ENCODE measurements around the gene DUSP11.
"Not testable (repeated sequence)": the region's sequence is repeated elsewhere in the genome, so short reads cannot be mapped to it uniquely, and the experiment has no call there.

Gene DUSP11

DNA sequence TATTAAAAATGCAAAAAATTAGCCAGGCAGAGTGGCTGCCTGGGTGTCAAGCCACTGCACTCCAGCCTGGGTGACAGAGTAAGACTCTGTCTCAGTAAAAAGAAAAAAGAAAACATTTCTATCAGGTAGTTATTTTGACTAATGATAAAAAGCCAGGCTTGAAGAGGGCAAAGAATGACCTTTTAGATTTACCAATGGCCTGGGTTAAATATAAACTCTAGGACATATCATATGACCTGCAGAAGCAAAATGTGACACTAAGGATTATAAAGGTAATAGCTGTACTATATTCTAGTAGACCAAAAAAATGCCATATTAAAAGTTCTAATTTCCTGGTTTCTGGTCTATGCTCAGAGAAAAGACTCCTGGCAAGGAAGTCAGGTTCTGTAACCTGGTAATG, 32.7 kb upstream of the DUSP11 start:
- no peak overlapping the region for H3K4me3 ChIP-seq (ENCODE audit: low read depth, low read length)
- TF ChIP-seq, protein P1, sequence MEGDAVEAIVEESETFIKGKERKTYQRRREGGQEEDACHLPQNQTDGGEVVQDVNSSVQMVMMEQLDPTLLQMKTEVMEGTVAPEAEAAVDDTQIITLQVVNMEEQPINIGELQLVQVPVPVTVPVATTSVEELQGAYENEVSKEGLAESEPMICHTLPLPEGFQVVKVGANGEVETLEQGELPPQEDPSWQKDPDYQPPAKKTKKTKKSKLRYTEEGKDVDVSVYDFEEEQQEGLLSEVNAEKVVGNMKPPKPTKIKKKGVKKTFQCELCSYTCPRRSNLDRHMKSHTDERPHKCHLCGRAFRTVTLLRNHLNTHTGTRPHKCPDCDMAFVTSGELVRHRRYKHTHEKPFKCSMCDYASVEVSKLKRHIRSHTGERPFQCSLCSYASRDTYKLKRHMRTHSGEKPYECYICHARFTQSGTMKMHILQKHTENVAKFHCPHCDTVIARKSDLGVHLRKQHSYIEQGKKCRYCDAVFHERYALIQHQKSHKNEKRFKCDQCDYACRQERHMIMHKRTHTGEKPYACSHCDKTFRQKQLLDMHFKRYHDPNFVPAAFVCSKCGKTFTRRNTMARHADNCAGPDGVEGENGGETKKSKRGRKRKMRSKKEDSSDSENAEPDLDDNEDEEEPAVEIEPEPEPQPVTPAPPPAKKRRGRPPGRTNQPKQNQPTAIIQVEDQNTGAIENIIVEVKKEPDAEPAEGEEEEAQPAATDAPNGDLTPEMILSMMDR (IDR thresholded peaks at IDR 0.05; ENCODE audit: low read depth, low read length) = no peak

- H3K4me3 ChIP-seq (ENCODE audit: low read depth, low read length) = no peak overlapping the region
- TF ChIP-seq, protein P1 (IDR thresholded peaks at IDR 0.05; ENCODE audit: low read depth, low read length) = no peak
Observed at GRCh38 chr2:73811878-73812277, 32.0 kb upstream of the DUSP11 start.

GRCh38 chr2:73783883-73784282, 4.0 kb upstream of the DUSP11 start, which contains the start of gene C2orf78:
Gene C2orf78, plus strand, starts transcription at chr2:73784183. Its CDS starts 127 bp downstream, at chr2:73784310.
- not testable (repeated sequence) for H3K4me3 ChIP-seq (ENCODE audit: low read depth, low read length)

DNA sequence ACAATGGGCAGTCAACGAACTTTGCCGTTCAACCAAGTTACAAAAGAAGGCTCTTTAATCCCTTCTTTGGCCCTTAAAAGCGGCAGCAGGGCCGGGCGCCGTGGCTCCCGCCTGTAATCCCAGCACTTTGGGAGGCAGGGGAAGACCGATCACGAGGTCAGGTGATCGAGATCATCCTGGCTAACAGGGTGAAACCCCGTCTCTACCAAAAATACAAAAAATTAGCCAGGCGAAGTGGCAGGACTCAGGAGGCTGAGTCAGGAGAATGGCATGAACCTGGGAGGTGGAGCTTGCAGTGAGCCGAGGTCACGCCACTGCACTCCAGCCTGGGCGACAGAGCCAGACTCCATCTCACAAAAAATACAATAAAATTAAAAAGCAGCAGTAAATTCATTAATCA, 3.5 kb upstream of the DUSP11 start:
- not testable (repeated sequence) for H3K4me3 ChIP-seq (ENCODE audit: low read depth, low read length)

DNA sequence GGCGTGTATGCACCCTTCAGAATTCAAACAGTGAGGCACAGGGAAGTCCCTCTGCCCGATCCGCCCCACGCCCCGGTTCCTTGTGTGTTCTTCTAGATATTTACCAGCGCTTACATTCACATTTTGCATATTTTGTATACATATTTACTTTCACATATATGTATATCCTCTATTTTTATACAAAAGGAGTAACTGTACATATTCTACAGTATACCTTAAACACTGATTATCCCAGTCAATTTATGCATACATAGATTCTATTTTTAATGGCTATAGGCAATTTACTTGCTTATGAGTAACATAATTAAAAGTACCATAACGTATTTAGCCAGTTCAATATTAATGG, 307 bp upstream of the DUSP11 start:
- TF ChIP-seq, protein P1 (IDR thresholded peaks at IDR 0.05; ENCODE audit: low read depth, low read length) = no peak
- peak overlapping the region; percentile 100 for H3K4me3 ChIP-seq (ENCODE audit: low read depth, low read length)

- peak overlapping the region; percentile 100 for H3K4me3 ChIP-seq (ENCODE audit: low read depth, low read length)
Observed at GRCh38 chr2:73778867-73779466, 936 bp downstream of the DUSP11 start.

DNA sequence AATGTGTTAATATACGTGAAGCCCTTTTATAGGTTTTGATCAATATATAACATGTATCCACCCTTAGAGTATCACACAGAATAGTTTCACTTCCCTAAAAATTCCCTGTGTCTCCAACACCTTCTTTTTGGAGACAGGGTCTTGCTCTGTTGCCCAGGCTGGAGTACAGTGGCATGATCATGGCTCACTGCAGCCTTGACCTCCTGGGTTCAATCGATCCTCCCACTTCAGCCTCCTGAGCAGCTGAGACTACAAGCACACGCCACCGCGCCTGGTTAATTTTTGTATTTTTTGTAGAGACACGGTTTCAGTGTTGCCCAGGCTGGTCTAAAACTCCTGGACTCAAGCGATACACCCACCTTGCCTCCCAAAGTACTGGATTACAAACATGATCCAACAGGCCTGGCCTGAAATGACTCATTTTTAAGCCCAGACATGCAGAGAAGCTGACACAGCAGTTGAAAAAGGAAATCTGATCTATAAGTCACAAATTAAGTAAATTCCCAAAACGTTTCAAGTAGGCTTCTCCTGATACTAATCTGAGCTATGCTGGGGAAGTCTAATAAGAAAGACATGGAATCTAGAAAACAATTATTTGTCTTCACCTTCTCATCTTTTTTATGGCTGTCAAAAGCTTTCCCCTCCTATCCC, 2.9 kb downstream of the DUSP11 start:
- TF ChIP-seq, protein P1 (IDR thresholded peaks at IDR 0.05; ENCODE audit: low read depth, low read length) = no peak
- no peak overlapping the region for H3K4me3 ChIP-seq (ENCODE audit: low read depth, low read length)

DNA sequence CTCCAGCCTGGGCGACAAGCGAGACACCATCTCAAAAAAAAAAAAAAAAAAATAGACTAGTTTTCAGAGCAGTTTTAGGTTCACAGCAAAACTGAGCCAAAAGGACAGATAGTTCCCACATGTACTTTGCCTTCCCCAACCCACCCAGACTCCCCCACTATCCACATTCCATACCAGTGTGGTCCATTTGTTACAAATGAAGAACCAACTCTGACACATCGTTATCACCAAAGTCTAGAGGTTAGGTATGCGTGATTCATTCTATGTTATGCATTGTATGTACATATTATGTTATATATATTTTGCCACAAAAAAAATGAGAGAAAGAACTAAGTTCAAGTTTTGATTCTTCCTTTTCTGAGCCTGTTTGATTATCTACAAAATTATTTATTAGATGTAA, 3.5 kb downstream of the DUSP11 start:
- H3K4me3 ChIP-seq (ENCODE audit: low read depth, low read length) = no peak overlapping the region
- TF ChIP-seq, protein P1 (IDR thresholded peaks at IDR 0.05; ENCODE audit: low read depth, low read length) = no peak

- H3K4me3 ChIP-seq (ENCODE audit: low read depth, low read length) = no peak overlapping the region
- TF ChIP-seq, protein P1 (IDR thresholded peaks at IDR 0.05; ENCODE audit: low read depth, low read length) = no peak
Observed at GRCh38 chr2:73772819-73773218, 7.1 kb downstream of the DUSP11 start.
